T-helper 2 cell treated with Interferon-gamma antibody and Interleukin-4, amounts not matched to agents 100 ng/mL and 5 ng/mL, for 36 hours (primary cell): ENCODE data around the gene TPX2. TPM values are rescaled to one million over a fixed set of nuclear protein-coding genes. Genes with fewer than 3 reads are reported as not detected.

Experiments
- intact Hi-C: fragments of 100-400 bp; cut with micrococcal nuclease; formaldehyde crosslinking; loops from one replicate; pipeline ENCODE4 v1.15.1; 2023
- total RNA-seq: library from RNA; stranded (reverse); gene quantifications from 2 replicates; pipeline ENCODE4 v1.2.3, GENCODE V29; 2022

TPX2 gene
- total RNA-seq, 1 donor from 2014 or later, result 117 TPM

DNA sequence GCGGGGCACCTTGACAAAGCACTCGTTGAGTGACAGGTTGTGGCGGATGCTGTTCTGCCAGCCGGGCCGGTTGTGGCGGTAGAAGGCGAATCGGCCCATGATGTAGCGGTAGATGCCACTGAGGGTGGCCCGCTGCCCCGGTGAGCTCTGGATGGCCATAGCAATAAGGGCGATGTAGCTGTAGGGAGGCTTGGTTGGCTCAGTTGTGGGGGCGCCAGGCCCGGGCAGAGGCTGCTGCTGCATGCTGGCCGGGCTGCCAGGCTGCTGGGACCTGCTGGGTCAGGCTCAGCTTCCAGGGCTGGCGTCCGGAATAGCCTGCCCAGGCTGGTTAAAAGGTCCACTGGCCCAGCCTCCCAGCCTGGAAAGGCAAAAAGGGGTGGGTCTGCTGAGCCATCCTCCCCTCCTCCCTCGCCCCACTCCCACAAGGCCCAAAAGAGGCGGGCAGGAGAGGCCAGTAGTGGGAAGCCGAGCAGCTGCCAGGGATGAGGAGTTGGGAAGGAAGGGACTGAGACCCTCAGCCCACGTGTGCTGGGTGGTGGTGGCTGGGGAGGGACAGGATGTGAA, 106.3 kb downstream of the TPX2 start, which contains the start of gene FOXS1:
FOXS1 (minus strand) TSS at position 305 of the 564 bp plus-strand sequence; CDS start at position 243, 62 bp downstream.
- intact Hi-C loops, result no loop called here

DNA sequence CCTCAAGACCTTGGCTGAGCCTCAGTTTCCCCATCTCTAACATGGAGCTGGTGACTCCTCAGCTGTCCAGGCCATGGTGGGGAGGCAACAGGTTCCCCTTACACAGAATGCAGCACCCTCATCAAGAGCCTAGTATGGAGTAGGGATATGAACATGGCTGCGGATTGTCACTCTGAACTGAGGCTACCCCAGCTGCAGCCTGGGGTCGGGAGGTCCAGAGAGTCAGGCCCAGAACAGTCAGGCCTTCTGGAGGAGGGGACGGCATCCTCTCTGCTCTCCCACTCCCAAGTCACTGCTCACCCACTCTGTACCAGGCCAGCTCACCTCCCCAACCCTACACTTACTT, 107.7 kb downstream of the TPX2 start:
- intact Hi-C loops, result loop anchor here (1.0 kb wide), 1 partner anchor 24 kb away; no protein-coding TSS in a partner anchor

GRCh38 chr20:31848088-31848999, 109.3 kb downstream of the TPX2 start:
- intact Hi-C loops, result no loop called here

DNA sequence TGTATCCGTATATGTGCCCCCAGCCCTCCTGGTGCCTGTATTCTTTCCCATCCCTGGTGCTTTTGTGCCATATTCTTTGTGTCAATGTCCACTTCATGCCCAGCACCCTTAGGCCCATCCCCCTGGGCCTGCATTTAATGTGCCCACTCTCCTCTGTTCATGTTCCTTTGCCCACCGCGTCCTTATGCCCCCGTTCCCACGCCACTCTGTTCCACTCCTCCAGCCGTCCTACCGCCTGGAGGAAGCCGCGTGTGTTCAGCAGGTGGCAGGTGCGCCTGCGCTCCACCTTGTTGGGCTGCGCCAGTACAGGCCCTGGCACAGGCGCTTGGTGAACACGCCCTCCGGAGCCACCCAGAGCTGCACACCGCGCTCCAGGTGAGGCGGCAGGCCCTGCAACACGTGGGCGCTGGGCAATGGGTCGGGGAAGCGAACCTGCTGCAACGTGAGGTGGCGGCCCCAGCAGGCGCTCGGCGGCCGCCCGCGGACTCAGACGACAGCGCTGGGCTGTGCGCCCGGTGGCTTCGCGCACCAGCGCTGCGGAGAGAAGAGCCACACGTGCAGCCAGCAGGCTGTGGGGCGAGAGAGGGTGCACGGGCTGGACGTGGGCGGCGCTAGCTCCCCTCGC, 110.3 kb downstream of the TPX2 start:
- intact Hi-C loops, result no loop called here

Other genes starting within 250 kb of the TPX2 start
- gene HM13, start 224.8 kb upstream of the TPX2 start, total RNA-seq, result 189 and 191 TPM in 2 replicates
- gene ID1, start 134.0 kb upstream of the TPX2 start, total RNA-seq, result 0.18 and 0.59 TPM in 2 replicates
- not detected in 2 replicates for gene COX4I2, start 101.4 kb upstream of the TPX2 start, total RNA-seq
- gene BCL2L1, start 16.4 kb upstream of the TPX2 start, total RNA-seq, result 73.4 and 76.7 TPM in 2 replicates
- gene MYLK2, start 80.1 kb downstream of the TPX2 start, total RNA-seq, result 0.50 and 1.0 TPM in 2 replicates
- not detected in 2 replicates for gene FOXS1, start 106.3 kb downstream of the TPX2 start, total RNA-seq
- not detected in 2 replicates for gene DUSP15, start 131.2 kb downstream of the TPX2 start, total RNA-seq
- not detected in 2 replicates for gene TTLL9, start 131.3 kb downstream of the TPX2 start, total RNA-seq
- 13.4 and 15.4 TPM in 2 replicates for gene PDRG1, start 212.8 kb downstream of the TPX2 start, total RNA-seq
- gene XKR7, start 228.9 kb downstream of the TPX2 start, total RNA-seq, result 0.05 TPM in 2 replicates